Large intestine (tissue), 3 donors: Measurements from ENCODE around the gene ACTBL2. TPM values are rescaled to one million over a fixed set of nuclear protein-coding genes. Genes with fewer than 3 reads are reported as not detected.

ENCODE experiments used
- DNase-seq, 2 donors: peaks; one replicate each; pipeline versions ENCODE4 v3.0.0 to v3.0.0-alpha.2; 2013
- H3K27ac ChIP-seq: one replicate; pipeline ENCODE4 v1.5.1; 2013; ENCODE audit warnings: low read length
- H3K27me3 ChIP-seq: 2 replicates; pipeline ENCODE4 v1.6.1; 2013; ENCODE audit warnings: low read length; ENCODE audit not compliant: control insufficient read depth, insufficient read depth
- H3K36me3 ChIP-seq: 2 replicates; pipeline ENCODE4 v1.6.1; 2013; ENCODE audit warnings: low read length; ENCODE audit not compliant: control insufficient read depth, insufficient read depth
- H3K4me1 ChIP-seq: one replicate; pipeline ENCODE4 v1.6.1; 2013; ENCODE audit warnings: low read length; ENCODE audit not compliant: control insufficient read depth, insufficient read depth
- H3K4me3 ChIP-seq: one replicate; pipeline ENCODE4 v1.5.1; 2013; ENCODE audit warnings: low read length
- H3K9me3 ChIP-seq: one replicate; pipeline ENCODE4 v1.6.1; 2013; ENCODE audit warnings: mild to moderate bottlenecking, low read depth, low read length, moderate library complexity; ENCODE audit not compliant: control insufficient read depth
- WGBS: methylation state at CpG from one replicate; pipeline ENCODE4 v1.1.5; 2013; ENCODE audit warnings: low lambda C conversion rate; ENCODE audit not compliant: insufficient coverage; 5-methylcytosine and 5-hydroxymethylcytosine counted together
- polyA plus RNA-seq: library from polyadenylated mRNA; unstranded; fragments of 120-200 nt; gene quantifications from one replicate; pipeline ENCODE4 v1.2.1, GENCODE V29; 2013

The ACTBL2 gene
- polyA plus RNA-seq, 1 donor, result 0.01 TPM

GRCh38 chr5:57509501-57510260 lies 27.1 kb upstream of the ACTBL2 start:
- Histone ChIP-seq H3K4me1 (no peaks in the 10 kb centered on the region), H3K4me3 (no peak overlapping the region), H3K27ac (no peak overlapping the region), H3K27me3 (no peaks in the 10 kb centered on the region), H3K36me3 (no peaks in the 10 kb centered on the region), H3K9me3 (no peaks in the 10 kb centered on the region)
- WGBS, result 100% methylated on average over 1 of the region's 3 CpGs
- no peak for DNase-seq

GRCh38 chr5:57508211-57508610 lies 25.6 kb upstream of the ACTBL2 start:
- no peak for DNase-seq
- H3K4me3 ChIP-seq, result no peak overlapping the region
- H3K27ac ChIP-seq, result no peak overlapping the region
- no peaks in the 10 kb centered on the region for H3K4me1 ChIP-seq
- WGBS, result no CpG with 5 or more reads among the region's 2 CpGs
- no peaks in the 10 kb centered on the region for H3K9me3 ChIP-seq
- H3K27me3 ChIP-seq, result no peaks in the 10 kb centered on the region
- H3K36me3 ChIP-seq, result no peaks in the 10 kb centered on the region

GRCh38 chr5:57505272-57506200 lies 22.9 kb upstream of the ACTBL2 start:
- no peaks in the 10 kb centered on the region for H3K36me3 ChIP-seq
- no peaks in the 10 kb centered on the region for H3K27me3 ChIP-seq
- WGBS, result no CpG with 5 or more reads among the region's 5 CpGs
- no peak overlapping the region for H3K27ac ChIP-seq
- H3K4me1 ChIP-seq, result no peaks in the 10 kb centered on the region
- H3K9me3 ChIP-seq, result no peaks in the 10 kb centered on the region
- DNase-seq, result no peak
- no peak overlapping the region for H3K4me3 ChIP-seq

GRCh38 chr5:57504357-57504756 lies 21.7 kb upstream of the ACTBL2 start:
- no peaks in the 10 kb centered on the region for H3K4me1 ChIP-seq
- H3K36me3 ChIP-seq, result no peaks in the 10 kb centered on the region
- DNase-seq, result no peak
- no CpG with 5 or more reads among the region's 5 CpGs for WGBS
- H3K9me3 ChIP-seq, result no peaks in the 10 kb centered on the region
- no peak overlapping the region for H3K27ac ChIP-seq
- no peaks in the 10 kb centered on the region for H3K27me3 ChIP-seq
- H3K4me3 ChIP-seq, result no peak overlapping the region

- 63% methylated on average over 2 of the region's 3 CpGs for WGBS
- no peak for DNase-seq
- no peak overlapping the region for H3K4me3 ChIP-seq
- H3K9me3 ChIP-seq, result no peaks in the 10 kb centered on the region
- no peaks in the 10 kb centered on the region for H3K4me1 ChIP-seq
- H3K27me3 ChIP-seq, result no peaks in the 10 kb centered on the region
- H3K36me3 ChIP-seq, result no peaks in the 10 kb centered on the region
- no peak overlapping the region for H3K27ac ChIP-seq
Observed at GRCh38 chr5:57503433-57503832, 20.8 kb upstream of the ACTBL2 start.

GRCh38 chr5:57501414-57502201 lies 19.0 kb upstream of the ACTBL2 start:
- no peaks in the 10 kb centered on the region for H3K9me3 ChIP-seq
- DNase-seq, result no peak
- H3K4me3 ChIP-seq, result no peak overlapping the region
- no peaks in the 10 kb centered on the region for H3K27me3 ChIP-seq
- H3K27ac ChIP-seq, result no peak overlapping the region
- H3K4me1 ChIP-seq, result no peaks in the 10 kb centered on the region
- WGBS, result no CpG with 5 or more reads among the region's 7 CpGs
- H3K36me3 ChIP-seq, result no peaks in the 10 kb centered on the region

- H3K4me1 ChIP-seq, result no peaks in the 10 kb centered on the region
- no peak overlapping the region for H3K27ac ChIP-seq
- H3K27me3 ChIP-seq, result no peaks in the 10 kb centered on the region
- no peak overlapping the region for H3K4me3 ChIP-seq
- no peaks in the 10 kb centered on the region for H3K9me3 ChIP-seq
- peak; percentile 26 to 54 for DNase-seq
- no peaks in the 10 kb centered on the region for H3K36me3 ChIP-seq
- WGBS, result 38% methylated on average over 3 of the region's 8 CpGs
Observed at GRCh38 chr5:57499262-57500050, 16.8 kb upstream of the ACTBL2 start.

- Histone ChIP-seq H3K27me3 (no peaks in the 10 kb centered on the region), H3K4me3 (no peak overlapping the region), H3K36me3 (no peaks in the 10 kb centered on the region)
Observed at GRCh38 chr5:57497733-57498132, 15.1 kb upstream of the ACTBL2 start.

GRCh38 chr5:57495285-57496086 lies 12.9 kb upstream of the ACTBL2 start:
- WGBS, result no CpG with 5 or more reads among the region's 6 CpGs
- no peaks in the 10 kb centered on the region for H3K9me3 ChIP-seq
- peaks cover 3% of the 10 kb centered on the region for H3K27me3 ChIP-seq
- H3K4me1 ChIP-seq, result no peaks in the 10 kb centered on the region
- DNase-seq, result no peak
- H3K27ac ChIP-seq, result no peak overlapping the region
- H3K4me3 ChIP-seq, result no peak overlapping the region
- no peaks in the 10 kb centered on the region for H3K36me3 ChIP-seq

More at GRCh38 chr5:57497733-57498132, 15.1 kb upstream of the ACTBL2 start:
- H3K9me3 ChIP-seq, result no peaks in the 10 kb centered on the region
- H3K27ac ChIP-seq, result no peak overlapping the region
- H3K4me1 ChIP-seq, result no peaks in the 10 kb centered on the region
- no peak for DNase-seq
